GM12872 (cell line): Measurements from ENCODE around the gene MYH7.

Source experiments
- CTCF ChIP-seq: IDR thresholded peaks from 3 replicates; pipeline ENCODE4 v1.5.1; 2011; ENCODE audit warnings: low read depth, mild to moderate bottlenecking, low read length, moderate library complexity; ENCODE audit not compliant: insufficient read depth

The MYH7 gene

GRCh38 chr14:23469906-23470403 lies 34.5 kb upstream of the MYH7 start:
- TF ChIP-seq CTCF: no peak

DNA sequence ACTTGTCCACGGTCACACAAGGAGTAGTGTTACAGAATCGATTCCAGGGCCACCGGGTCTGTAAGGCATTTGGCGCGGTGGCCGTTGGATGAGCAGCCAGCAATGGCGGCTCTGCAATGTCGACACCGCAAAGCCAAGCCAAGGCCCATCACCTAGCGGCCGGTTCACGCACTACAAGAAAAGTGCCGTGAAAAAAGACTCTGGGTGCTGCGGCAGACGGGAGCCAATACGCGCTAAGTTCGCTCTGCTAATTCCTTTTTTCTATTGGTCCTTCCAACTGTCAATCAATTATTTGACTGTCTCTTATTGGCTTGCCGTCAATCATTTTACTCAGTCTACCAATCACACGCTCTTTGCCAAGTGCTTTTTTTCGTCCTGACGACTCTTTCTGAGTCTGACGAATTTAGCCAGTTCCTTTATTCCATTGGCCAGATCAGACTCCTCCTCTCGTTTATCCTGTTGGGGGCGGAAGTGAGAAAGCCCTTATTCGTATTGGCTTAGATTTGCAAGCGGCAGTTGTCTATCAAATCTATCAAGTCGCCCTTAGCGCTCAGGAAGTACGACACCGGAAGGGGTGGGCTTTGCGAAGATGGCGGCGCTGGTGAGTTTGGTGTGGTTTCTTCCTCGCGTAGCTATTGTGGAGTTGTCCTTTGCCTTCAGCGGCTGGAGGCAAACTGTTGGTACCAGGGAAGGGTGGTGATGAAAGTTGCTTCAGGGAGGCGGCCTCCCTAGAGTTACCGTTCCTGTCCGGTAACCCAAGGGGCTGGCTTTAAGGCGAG lies 33.9 kb upstream of the MYH7 start, which contains the start of gene NGDN:
Gene NGDN, plus strand, starts transcription at position 577 of the 779 bp plus-strand sequence. Its CDS starts 13 bp downstream, at position 590.
- TF ChIP-seq CTCF: peak; percentile 87

GRCh38 chr14:23468704-23469126 lies 33.3 kb upstream of the MYH7 start:
- no peak for TF ChIP-seq CTCF

GRCh38 chr14:23465261-23465660 lies 29.8 kb upstream of the MYH7 start:
- no peak for TF ChIP-seq CTCF

GRCh38 chr14:23464700-23465099 lies 29.2 kb upstream of the MYH7 start:
- no peak for TF ChIP-seq CTCF

GRCh38 chr14:23460960-23461359 lies 25.5 kb upstream of the MYH7 start:
- 0 out of 3 replicates have a peak, but pooled peaks have one; percentile 15 for TF ChIP-seq CTCF

GRCh38 chr14:23457587-23458445 lies 22.4 kb upstream of the MYH7 start:
- no peak for TF ChIP-seq CTCF
